ENCODE measurements around the gene ELL2.
A peak's percentile ranks its signal among the peaks of the same experiment; 100 is the strongest.

The ELL2 gene

GRCh38 chr5:95988877-95989276 is 27.2 kb upstream of the ELL2 start:
- no peaks in the 10 kb centered on the region for H3K36me3 Mint-ChIP-seq (ENCODE audit: low read depth)
- DNase-seq: no peak
- peaks cover 6% of the 10 kb centered on the region for H3K27me3 Mint-ChIP-seq
- H3K9me3 Mint-ChIP-seq: no peaks in the 10 kb centered on the region
- ATAC-seq: no peak
- no peaks in the 10 kb centered on the region for H3K4me1 Mint-ChIP-seq
- H3K4me3 Mint-ChIP-seq: no peak overlapping the region
- H3K27ac Mint-ChIP-seq: no peak overlapping the region

GRCh38 chr5:95988094-95988493 is 26.4 kb upstream of the ELL2 start:
- Mint-ChIP-seq H3K9me3 (no peaks in the 10 kb centered on the region), H3K4me1 (no peaks in the 10 kb centered on the region), H3K36me3 (ENCODE audit: low read depth) (no peaks in the 10 kb centered on the region), H3K27ac (no peak overlapping the region), H3K27me3 (peaks cover 6% of the 10 kb centered on the region), H3K4me3 (no peak overlapping the region)
- ATAC-seq (no peak), DNase-seq (no peak)

- peaks cover 3% of the 10 kb centered on the region for H3K27me3 Mint-ChIP-seq
- no peaks in the 10 kb centered on the region for H3K4me1 Mint-ChIP-seq
- no peak for ATAC-seq
- H3K36me3 Mint-ChIP-seq (ENCODE audit: low read depth): no peaks in the 10 kb centered on the region
- DNase-seq: no peak
- no peak overlapping the region for H3K4me3 Mint-ChIP-seq
- no peaks in the 10 kb centered on the region for H3K9me3 Mint-ChIP-seq
- no peak overlapping the region for H3K27ac Mint-ChIP-seq
Observed at GRCh38 chr5:95986937-95987520, 25.4 kb upstream of the ELL2 start.

GRCh38 chr5:95986001-95986400 is 24.4 kb upstream of the ELL2 start:
- DNase-seq: no peak
- Mint-ChIP-seq H3K27ac (no peak overlapping the region), H3K4me3 (no peak overlapping the region), H3K27me3 (peaks cover 1% of the 10 kb centered on the region), H3K4me1 (no peaks in the 10 kb centered on the region), H3K36me3 (ENCODE audit: low read depth) (no peaks in the 10 kb centered on the region), H3K9me3 (no peaks in the 10 kb centered on the region)
- ATAC-seq: no peak

- H3K36me3 Mint-ChIP-seq (ENCODE audit: low read depth): no peaks in the 10 kb centered on the region
- H3K27me3 Mint-ChIP-seq: peaks cover 1% of the 10 kb centered on the region
- DNase-seq: no peak
- no peak overlapping the region for H3K4me3 Mint-ChIP-seq
- no peak overlapping the region for H3K27ac Mint-ChIP-seq
- no peaks in the 10 kb centered on the region for H3K4me1 Mint-ChIP-seq
- H3K9me3 Mint-ChIP-seq: no peaks in the 10 kb centered on the region
- no peak for ATAC-seq
Observed at GRCh38 chr5:95985249-95985648, 23.6 kb upstream of the ELL2 start.

- H3K9me3 Mint-ChIP-seq: no peaks in the 10 kb centered on the region
- no peaks in the 10 kb centered on the region for H3K36me3 Mint-ChIP-seq (ENCODE audit: low read depth)
- peaks cover 1% of the 10 kb centered on the region for H3K27me3 Mint-ChIP-seq
- no peak for DNase-seq
- H3K27ac Mint-ChIP-seq: no peak overlapping the region
- no peak overlapping the region for H3K4me3 Mint-ChIP-seq
- no peaks in the 10 kb centered on the region for H3K4me1 Mint-ChIP-seq
- no peak for ATAC-seq
Observed at GRCh38 chr5:95984287-95984938, 22.8 kb upstream of the ELL2 start.

- ATAC-seq: no peak
- Mint-ChIP-seq H3K4me1 (no peaks in the 10 kb centered on the region), H3K9me3 (no peaks in the 10 kb centered on the region), H3K36me3 (ENCODE audit: low read depth) (no peaks in the 10 kb centered on the region), H3K27me3 (peaks cover 1% of the 10 kb centered on the region), H3K4me3 (no peak overlapping the region), H3K27ac (no peak overlapping the region)
- DNase-seq: no peak
Observed at GRCh38 chr5:95983509-95983908, 21.9 kb upstream of the ELL2 start.

GRCh38 chr5:95983080-95983479 is 21.4 kb upstream of the ELL2 start:
- Mint-ChIP-seq H3K4me1 (no peaks in the 10 kb centered on the region), H3K27me3 (peaks cover 1% of the 10 kb centered on the region), H3K27ac (no peak overlapping the region), H3K36me3 (ENCODE audit: low read depth) (no peaks in the 10 kb centered on the region), H3K9me3 (no peaks in the 10 kb centered on the region), H3K4me3 (no peak overlapping the region)
- DNase-seq: no peak
- ATAC-seq: no peak

GRCh38 chr5:95976606-95977005 is 15.0 kb upstream of the ELL2 start:
- peaks cover 8% of the 10 kb centered on the region for H3K27me3 Mint-ChIP-seq
- H3K4me1 Mint-ChIP-seq: peaks cover 11% of the 10 kb centered on the region
- no peak overlapping the region for H3K27ac Mint-ChIP-seq
- H3K9me3 Mint-ChIP-seq: no peaks in the 10 kb centered on the region
- DNase-seq (no peak), ATAC-seq (no peak)
- peaks cover 1% of the 10 kb centered on the region for H3K36me3 Mint-ChIP-seq (ENCODE audit: low read depth)
- no peak overlapping the region for H3K4me3 Mint-ChIP-seq

GRCh38 chr5:95975703-95976102 is 14.1 kb upstream of the ELL2 start:
- H3K27me3 Mint-ChIP-seq: peaks cover 8% of the 10 kb centered on the region
- H3K36me3 Mint-ChIP-seq (ENCODE audit: low read depth): peaks cover 1% of the 10 kb centered on the region
- H3K4me1 Mint-ChIP-seq: peaks cover 11% of the 10 kb centered on the region
- ATAC-seq: no peak
- no peak overlapping the region for H3K27ac Mint-ChIP-seq
- H3K4me3 Mint-ChIP-seq: no peak overlapping the region
- DNase-seq: no peak
- H3K9me3 Mint-ChIP-seq: no peaks in the 10 kb centered on the region

- peak; percentile 92 for ATAC-seq
- peak; percentile 6 for DNase-seq
- peaks cover 1% of the 10 kb centered on the region for H3K36me3 Mint-ChIP-seq (ENCODE audit: low read depth)
- peaks cover 8% of the 10 kb centered on the region for H3K27me3 Mint-ChIP-seq
- no peaks in the 10 kb centered on the region for H3K9me3 Mint-ChIP-seq
- peaks cover 11% of the 10 kb centered on the region for H3K4me1 Mint-ChIP-seq
- H3K27ac Mint-ChIP-seq: peak overlapping the region; percentile 11
- H3K4me3 Mint-ChIP-seq: no peak overlapping the region
Observed at GRCh38 chr5:95973793-95974325, 12.2 kb upstream of the ELL2 start.

GRCh38 chr5:95972196-95972595 is 10.5 kb upstream of the ELL2 start:
- ATAC-seq (no peak), DNase-seq (no peak)
- peaks cover 11% of the 10 kb centered on the region for H3K4me1 Mint-ChIP-seq
- H3K4me3 Mint-ChIP-seq: no peak overlapping the region
- H3K9me3 Mint-ChIP-seq: no peaks in the 10 kb centered on the region
- H3K36me3 Mint-ChIP-seq (ENCODE audit: low read depth): peaks cover 1% of the 10 kb centered on the region
- H3K27ac Mint-ChIP-seq: no peak overlapping the region
- H3K27me3 Mint-ChIP-seq: peaks cover 8% of the 10 kb centered on the region

GRCh38 chr5:95970359-95970704 is 8.7 kb upstream of the ELL2 start:
- Mint-ChIP-seq H3K36me3 (ENCODE audit: low read depth) (peaks cover 1% of the 10 kb centered on the region), H3K27me3 (peaks cover 5% of the 10 kb centered on the region), H3K4me3 (no peak overlapping the region), H3K4me1 (peaks cover 11% of the 10 kb centered on the region), H3K9me3 (no peaks in the 10 kb centered on the region), H3K27ac (no peak overlapping the region)
- no peak for DNase-seq
- ATAC-seq: no peak

- no peak overlapping the region for H3K4me3 Mint-ChIP-seq
- peaks cover 5% of the 10 kb centered on the region for H3K27me3 Mint-ChIP-seq
- no peak overlapping the region for H3K27ac Mint-ChIP-seq
- H3K36me3 Mint-ChIP-seq (ENCODE audit: low read depth): peaks cover 1% of the 10 kb centered on the region
- H3K4me1 Mint-ChIP-seq: peaks cover 10% of the 10 kb centered on the region
- H3K9me3 Mint-ChIP-seq: no peaks in the 10 kb centered on the region
- DNase-seq (no peak), ATAC-seq (no peak)
Observed at GRCh38 chr5:95969651-95970358, 8.2 kb upstream of the ELL2 start.

GRCh38 chr5:95969055-95969454 is 7.4 kb upstream of the ELL2 start:
- peaks cover 11% of the 10 kb centered on the region for H3K4me1 Mint-ChIP-seq
- no peak overlapping the region for H3K27ac Mint-ChIP-seq
- H3K36me3 Mint-ChIP-seq (ENCODE audit: low read depth): peaks cover 1% of the 10 kb centered on the region
- ATAC-seq: no peak
- no peak overlapping the region for H3K4me3 Mint-ChIP-seq
- H3K9me3 Mint-ChIP-seq: no peaks in the 10 kb centered on the region
- DNase-seq: no peak
- peaks cover 5% of the 10 kb centered on the region for H3K27me3 Mint-ChIP-seq
